Ramos (cell line): ENCODE data around the gene C7orf57.
"Not testable (repeated sequence)": the region's sequence is repeated elsewhere in the genome, so short reads cannot be mapped to it uniquely, and the experiment has no call there.

Source experiments
- in situ Hi-C: fragments of 300-500 bp; cut with MboI; formaldehyde crosslinking; loops from one replicate; pipeline ENCODE4 v1.14.3; 2022; ENCODE audit warnings: low sequenced_read_pairs; ENCODE audit not compliant: unreplicated experiment

C7orf57 gene

GRCh38 chr7:48035301-48035966 lies at the start of gene C7orf57:
C7orf57 (plus strand) TSS chr7:48035543; CDS start chr7:48036309, 766 bp downstream.
- in situ Hi-C loops, result no loop called here

GRCh38 chr7:47988496-47989386 lies 46.6 kb upstream of the C7orf57 start:
- in situ Hi-C loops, result no loop called here

- in situ Hi-C loops, result not testable (repeated sequence)
Measured at GRCh38 chr7:47989607-47990400, 45.5 kb upstream of the C7orf57 start.

GRCh38 chr7:47990592-47990991 lies 44.8 kb upstream of the C7orf57 start:
- in situ Hi-C loops, result no loop called here

- in situ Hi-C loops, result no loop called here
Measured at GRCh38 chr7:47991270-47991669, 44.1 kb upstream of the C7orf57 start.

GRCh38 chr7:47991741-47992311 lies 43.5 kb upstream of the C7orf57 start:
- in situ Hi-C loops, result no loop called here

- in situ Hi-C loops, result no loop called here
Measured at GRCh38 chr7:47992446-47992845, 42.9 kb upstream of the C7orf57 start.

- in situ Hi-C loops, result no loop called here
Measured at GRCh38 chr7:47999413-47999812, 35.9 kb upstream of the C7orf57 start.

- in situ Hi-C loops, result not testable (repeated sequence)
Measured at GRCh38 chr7:48000164-48000563, 35.2 kb upstream of the C7orf57 start.

GRCh38 chr7:48004032-48004431 lies 31.3 kb upstream of the C7orf57 start:
- in situ Hi-C loops, result no loop called here

GRCh38 chr7:48004638-48005037 lies 30.7 kb upstream of the C7orf57 start:
- in situ Hi-C loops, result no loop called here

- in situ Hi-C loops, result no loop called here
Measured at GRCh38 chr7:48006866-48007265, 28.5 kb upstream of the C7orf57 start.

GRCh38 chr7:48009257-48009656 lies 26.1 kb upstream of the C7orf57 start:
- in situ Hi-C loops, result no loop called here

- in situ Hi-C loops, result no loop called here
Measured at GRCh38 chr7:48009954-48010353, 25.4 kb upstream of the C7orf57 start.

GRCh38 chr7:48011323-48011722 lies 24.0 kb upstream of the C7orf57 start:
- in situ Hi-C loops, result no loop called here

GRCh38 chr7:48011951-48012350 lies 23.4 kb upstream of the C7orf57 start:
- in situ Hi-C loops, result no loop called here

GRCh38 chr7:48016641-48017040 lies 18.7 kb upstream of the C7orf57 start:
- in situ Hi-C loops, result no loop called here

GRCh38 chr7:48017674-48018073 lies 17.7 kb upstream of the C7orf57 start:
- in situ Hi-C loops, result no loop called here

GRCh38 chr7:48025624-48026023 lies 9.7 kb upstream of the C7orf57 start:
- in situ Hi-C loops, result no loop called here

- in situ Hi-C loops, result no loop called here
Measured at GRCh38 chr7:48028938-48029337, 6.4 kb upstream of the C7orf57 start, which contains the start of gene SUN3. SUN3 (minus strand) TSS chr7:48029107; CDS start chr7:48028938, 169 bp downstream.
